GM19043 (cell line): ENCODE data around the gene DCAF6.

Experiments used
- ATAC-seq: cut with Tn5 transposase; IDR thresholded peaks from one replicate; pipeline ENCODE4 v1.9.1; 2021; ENCODE audit warnings: low read depth; ENCODE audit not compliant: unreplicated experiment

Gene DCAF6

DNA sequence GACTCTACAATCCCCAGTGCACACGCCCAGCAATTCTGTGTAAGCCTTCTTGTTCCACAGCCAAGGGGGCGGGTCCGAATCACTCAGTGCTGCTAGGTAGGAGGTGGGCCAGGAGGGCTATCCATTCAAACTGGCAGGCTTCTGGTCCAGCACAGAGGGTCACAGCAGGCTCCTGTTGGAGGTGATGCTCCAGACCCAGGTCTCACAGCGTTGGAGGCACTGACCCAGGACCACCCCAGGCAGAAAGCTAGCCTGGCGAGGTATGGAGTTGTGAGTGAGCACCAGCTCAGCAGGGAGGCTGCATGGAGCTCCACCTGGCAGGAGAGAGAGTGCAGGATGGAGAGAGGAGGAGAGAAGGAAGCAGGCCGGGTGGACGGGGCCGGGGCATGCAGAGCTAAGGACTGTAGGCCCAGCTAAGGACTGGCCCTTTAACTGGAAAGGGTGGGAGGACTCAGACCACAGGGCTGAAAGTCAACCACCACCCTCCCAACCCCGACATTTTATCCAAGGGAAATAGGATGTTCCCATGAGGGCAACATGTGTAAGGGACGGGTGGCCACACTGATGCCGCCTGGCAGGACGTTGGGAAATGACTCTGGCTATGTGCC is 161.5 kb downstream of the DCAF6 start:
- ATAC-seq = no peak

DNA sequence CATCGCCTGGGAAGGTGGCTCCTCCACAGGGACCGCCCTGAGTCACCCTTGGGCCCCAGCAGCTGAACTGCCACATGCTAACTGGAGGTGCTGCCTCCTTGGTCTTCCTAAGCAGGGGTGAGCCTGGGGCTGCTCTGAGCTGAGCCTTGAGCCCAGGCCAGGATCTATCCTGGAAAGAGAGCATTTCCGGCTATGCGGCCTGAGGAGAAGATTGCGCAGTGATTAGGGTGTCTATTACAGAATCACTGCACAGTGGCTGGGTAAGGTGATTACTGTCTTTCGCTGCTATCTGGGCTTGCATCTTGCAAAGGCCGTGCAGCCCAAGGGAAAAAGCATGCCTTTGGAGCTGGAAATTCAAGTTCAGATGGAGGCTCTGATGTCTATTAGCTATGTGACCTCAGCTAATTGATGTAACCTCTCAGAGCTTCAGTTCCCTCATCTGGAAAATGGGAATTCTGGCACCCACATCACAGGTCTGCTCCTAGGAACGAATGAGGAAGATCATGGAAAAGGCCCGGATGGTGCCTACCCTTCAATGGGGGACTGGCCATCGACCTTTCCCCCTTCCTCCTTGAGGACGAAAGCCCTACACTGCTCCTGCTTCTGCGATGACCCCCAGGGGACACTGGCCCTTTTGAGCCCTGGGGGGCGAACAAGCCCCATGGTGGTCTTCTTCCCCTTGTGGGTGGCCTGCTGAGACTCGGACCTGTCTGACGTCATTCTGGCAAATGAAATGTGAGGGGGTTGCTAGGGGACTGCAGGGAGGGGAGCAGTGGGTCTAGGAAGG is 162.2 kb downstream of the DCAF6 start:
- no peak for ATAC-seq

DNA sequence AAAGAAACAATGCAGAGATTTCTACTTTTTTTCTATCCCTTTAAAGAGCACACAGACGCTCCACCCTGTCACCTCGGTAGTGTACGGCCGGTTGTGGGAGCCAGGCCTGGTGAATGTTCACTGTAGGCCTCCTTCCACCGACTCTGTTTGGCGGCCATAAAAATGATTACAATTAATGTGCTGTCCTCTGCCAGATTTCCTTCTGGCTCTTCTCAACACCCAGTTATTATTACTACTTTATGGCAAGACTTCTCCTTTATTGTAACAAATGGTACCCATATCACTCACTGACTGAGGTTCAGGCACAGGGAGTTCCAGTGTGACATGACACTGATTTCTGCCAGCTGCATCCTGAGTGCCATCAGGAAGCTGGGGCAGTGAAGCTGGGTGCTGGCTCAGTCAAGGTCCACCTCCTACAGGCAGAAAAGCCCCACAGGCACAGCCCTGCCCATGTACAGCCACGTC is 162.9 kb downstream of the DCAF6 start:
- ATAC-seq = no peak

DNA sequence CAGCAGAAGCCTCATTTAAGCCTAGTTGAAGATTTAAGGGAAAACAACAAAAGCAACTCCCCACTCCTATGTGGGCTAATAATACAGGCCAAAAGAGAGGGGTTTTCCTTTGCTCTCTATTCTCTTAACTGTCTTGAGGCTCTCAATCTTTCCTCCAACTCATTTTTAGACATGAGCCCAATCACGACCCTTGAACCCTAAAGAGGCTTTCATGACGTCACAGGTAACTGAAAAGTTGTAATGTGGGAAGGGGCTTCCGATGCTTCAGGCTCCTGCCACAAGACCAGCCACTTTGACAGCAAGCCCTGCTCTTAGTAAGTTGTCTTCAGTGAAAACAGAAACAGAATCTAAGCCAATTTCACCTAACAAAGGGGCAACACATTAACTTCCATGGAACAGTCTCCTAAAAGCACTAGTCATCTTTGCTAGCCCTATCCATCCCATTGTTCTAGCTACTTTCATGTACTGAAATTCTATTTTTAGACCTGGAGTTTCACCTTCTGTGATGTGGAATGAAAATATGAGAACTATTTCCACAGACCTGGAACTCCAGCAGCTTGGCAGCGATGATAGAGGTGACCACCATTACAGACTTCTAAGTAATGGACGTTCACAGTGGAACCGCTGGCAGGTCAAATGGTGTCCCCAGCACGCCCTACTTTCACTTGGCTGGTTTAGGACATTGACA is 164.0 kb downstream of the DCAF6 start:
- no peak for ATAC-seq

DNA sequence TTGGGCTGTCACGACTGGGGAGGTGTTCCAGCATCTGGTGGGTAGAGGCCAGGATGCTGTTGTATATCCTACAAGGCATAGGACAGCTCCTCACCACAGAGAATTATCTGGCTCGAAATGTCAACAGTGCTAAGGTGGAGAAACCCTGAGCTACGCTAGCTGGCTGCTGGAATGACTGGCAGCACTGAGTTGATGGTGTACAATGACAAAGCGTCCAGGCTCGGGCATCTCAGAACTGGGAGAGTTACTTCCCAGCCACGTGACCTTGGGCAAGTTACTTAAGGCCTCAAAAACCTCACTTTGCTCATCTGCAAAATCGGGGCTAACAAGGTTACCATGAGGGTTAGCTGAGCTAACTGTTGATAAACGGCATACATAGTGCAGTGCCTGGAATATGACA is 164.9 kb downstream of the DCAF6 start:
- no peak for ATAC-seq

DNA sequence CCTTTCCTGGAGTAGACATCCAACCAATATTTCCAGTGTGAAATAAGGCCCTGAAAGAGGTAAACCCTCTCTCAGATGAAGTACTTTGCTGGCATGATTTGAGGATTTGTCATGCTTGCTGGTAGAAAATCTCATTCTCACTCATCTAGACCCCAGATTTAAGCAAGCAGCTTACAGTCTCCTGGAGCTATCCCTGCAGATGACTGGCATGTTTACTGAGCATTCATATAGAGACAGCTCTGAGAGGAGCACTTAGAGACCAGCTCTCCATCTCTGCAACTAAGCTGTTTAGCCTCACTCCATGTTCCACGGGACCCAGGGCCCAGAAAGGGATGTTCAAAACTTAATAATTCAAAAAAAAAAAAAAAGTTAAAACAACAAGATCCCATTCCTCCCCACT is 166.0 kb downstream of the DCAF6 start:
- ATAC-seq = no peak

DNA sequence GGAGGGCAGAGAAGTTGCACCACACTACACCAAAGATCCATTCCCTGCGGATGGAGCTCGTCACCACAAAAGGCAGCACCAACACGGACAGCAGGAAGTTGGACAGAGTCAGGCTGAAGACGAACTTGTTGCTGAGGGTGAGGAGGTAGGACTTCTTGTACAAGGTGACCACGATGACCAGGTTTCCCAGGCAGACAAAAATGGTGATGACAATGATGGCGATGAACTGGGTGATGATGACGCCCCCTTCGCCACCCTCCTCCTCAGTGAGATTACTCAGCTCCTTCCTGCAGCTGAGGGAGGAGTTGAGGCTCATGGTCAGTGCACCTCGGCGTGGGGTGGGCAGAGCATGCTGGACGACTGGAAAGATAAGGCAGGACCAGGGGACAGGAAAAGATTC is 168.1 kb downstream of the DCAF6 start:
- ATAC-seq = no peak

DNA sequence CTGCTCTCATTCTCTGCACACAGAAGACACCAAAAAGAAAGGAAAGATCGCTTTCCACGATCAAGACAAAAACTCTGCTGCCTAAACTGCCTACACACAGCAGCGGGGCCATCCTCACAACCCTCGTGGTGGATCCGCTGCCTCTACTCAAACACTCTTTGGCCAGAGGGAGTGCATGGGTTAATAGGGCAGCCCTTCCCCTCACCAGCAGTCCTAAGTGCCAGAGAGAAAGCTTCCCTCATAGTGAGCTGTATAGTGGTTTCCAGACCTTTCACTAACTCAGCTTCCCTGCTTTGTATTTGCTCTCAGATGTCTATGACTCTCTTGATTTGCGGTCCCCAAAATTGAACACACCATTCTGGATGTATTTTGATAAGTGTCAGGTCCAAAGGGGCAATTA is 169.4 kb downstream of the DCAF6 start:
- ATAC-seq = no peak

DNA sequence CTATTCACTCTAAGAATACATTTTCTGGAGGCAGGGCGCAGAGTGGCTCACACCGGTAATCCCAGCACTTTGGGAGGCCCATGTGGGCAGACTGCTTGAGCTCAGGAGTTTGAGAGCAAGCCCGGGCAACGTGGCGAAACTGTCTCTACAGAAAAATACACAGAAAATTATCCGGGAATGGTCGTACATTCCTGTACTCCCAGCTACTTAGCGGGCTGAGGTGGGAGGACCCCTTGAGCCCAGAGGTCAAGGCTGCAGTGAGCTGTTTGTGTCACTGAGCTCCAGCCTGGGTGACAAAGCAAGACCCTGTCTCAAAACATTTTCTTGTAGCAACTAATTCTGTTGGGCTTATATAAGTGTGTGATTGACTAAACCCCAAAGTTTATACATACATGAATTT is 169.8 kb downstream of the DCAF6 start:
- ATAC-seq = no peak

DNA sequence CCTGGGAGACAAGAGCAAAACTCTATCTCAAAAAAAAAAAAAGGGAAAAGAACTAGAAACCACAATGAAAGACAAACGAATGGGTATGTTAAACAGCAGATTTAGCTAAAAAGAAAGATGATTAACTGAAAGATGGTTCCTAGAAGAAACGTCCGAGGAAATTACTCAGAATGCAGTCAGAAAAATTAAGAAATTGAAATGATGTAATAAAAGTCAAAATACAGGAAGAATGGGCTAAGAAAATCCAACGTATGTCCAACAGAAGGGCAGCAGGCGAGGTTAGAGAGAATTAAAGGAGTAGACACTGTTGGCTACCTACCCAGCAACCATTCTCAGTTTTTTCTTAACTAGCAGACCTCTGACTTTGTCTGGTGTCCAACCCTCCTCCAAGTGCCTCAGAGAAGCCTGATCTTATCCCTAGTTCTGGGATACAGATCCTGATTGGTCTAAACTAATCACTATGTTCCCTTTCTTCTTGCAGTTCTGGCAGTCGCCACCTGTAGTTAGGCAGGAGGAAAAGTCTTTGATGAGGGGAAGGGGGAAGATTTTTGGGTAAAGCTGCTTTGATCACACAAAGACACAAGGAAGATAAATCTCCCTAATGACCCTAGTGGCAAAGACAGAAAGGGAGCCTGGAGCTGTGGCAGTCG is 174.5 kb downstream of the DCAF6 start:
- ATAC-seq = no peak

DNA sequence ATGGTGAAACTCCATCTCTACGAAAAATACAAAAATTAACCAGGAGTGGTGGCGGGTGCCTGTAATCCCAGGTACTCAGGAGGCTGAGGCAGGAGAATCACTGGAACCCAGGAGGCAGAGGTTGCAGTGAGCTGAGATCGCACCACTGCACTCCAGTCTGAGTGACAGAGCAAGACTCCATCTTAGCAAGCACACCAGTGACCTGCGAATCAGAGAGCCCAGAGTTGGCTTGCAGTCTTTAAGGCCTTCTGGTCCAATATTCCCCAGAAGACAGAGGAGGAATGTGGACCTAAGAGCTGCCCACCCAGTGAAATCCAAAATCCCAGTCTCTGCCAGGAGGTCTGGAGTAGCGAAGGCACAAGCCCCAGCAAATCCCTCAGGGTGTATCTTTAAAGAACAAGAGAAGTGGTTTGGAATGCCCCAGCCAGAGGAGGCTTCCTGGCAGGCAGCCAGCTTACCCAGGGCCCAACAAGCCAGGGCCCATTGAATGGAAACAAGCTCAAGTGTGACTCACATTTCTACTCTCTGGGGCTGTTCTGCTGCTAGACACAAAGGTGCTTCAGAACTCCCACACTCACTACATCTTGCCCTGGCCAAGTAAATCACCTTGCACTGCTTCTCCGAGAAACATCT is 176.3 kb downstream of the DCAF6 start:
- ATAC-seq = no peak

DNA sequence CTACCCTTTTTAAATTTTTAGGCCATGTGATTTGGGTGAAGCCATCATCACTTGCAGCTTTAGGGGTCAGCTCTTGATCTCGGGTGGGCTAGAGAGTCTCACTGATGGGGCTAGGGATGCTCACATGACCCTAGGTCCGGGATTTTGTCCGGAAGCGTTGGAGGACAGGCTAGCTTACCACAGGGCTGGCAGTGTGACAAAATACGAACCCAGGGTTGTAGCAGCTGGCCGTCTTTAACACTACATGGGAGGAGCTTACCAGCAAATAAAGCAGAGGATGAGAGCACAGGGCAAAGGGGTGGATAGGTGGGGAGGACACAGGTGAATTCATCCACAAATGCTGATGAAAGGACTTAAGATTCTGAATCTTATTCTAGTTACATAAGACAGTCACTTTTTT is 178.4 kb downstream of the DCAF6 start:
- ATAC-seq = no peak

DNA sequence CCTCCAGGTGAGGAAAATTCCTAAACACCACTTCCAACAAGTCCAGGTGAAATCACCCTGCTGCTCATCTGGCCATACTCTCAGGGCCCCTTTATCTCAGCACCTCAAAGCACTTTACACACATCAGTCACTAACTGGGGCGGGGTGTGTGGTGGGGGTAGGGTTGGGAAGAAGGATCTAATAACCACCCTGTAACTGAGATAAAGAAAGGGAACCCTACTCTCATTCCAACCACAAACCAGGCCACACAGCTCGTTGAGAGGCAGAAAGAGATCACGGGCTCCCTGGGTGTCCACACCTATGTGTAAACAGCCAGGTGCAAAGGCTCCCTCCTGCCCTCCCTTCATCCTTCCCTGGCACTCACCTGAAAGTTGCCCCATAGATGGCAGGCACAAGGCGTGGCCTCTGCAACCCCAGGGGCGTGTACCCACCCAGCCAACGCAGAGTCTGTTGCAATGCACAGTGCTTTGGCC is 179.9 kb downstream of the DCAF6 start:
- ATAC-seq = no peak

DNA sequence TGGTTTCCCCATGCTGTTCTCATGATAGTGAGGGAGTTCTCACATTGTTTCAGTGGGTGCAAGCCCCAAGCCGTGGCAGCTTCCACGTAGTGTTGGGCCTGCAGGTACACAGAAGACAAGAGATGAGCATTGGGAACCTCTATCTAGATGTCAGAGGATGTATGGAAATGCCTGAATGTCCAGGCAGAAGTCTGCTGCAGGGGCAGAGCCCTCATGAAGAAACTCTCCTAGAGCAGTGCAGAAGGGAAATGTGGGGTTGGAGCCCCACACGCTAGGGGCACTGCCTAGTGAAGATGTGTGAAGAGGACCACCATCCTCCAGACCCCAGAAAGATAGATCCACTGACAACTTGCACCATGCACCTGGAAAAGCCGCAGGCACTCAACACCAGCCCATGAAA is 183.3 kb downstream of the DCAF6 start:
- no peak for ATAC-seq

DNA sequence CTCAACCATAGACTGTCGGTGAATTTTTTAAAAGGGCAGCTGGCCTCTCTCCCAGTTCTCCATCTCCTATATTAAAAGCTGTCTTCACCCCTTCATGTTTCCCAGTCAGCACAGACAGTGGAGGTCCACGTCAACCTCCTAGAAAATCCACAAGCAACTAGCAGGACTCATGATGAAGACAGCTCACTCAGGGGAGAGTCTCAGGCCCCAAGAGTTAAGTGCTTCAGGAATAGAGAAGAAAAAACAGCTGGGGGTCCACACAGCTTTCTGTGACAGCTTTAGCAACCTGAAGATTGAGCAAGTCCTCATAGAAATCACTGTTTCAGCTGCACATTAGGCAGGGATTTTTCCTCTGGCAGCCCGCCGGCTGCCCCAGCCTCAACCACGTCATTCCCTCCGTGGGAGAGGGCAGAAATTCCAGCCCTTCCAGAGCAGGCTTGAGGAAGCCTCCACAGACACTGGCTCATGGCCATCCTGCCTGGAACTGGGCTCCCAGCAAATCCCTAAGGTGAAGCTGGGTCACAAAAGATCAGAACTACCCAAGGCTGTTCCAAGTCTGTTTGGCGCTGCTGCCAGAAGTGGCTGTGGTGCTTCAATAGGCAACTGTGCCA is 185.0 kb downstream of the DCAF6 start:
- ATAC-seq = no peak

DNA sequence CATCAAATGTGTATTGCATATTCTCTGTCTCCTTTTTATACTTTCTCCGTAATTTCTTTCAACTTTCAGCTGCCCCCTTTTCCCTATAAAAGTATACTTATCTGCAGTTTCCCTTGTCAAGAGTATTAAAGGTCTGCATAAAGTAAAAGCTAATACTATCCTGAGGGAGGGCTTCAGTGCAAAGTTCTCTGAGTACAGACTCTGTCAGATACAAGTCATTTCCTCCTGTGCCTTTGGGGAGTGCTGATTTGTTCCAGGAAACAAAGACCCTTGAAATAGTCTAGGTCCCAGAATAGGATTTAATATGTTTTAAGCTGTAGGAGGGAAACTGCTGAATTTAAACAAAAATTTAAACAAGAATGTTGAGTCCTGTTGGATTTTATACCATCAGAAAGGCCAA is 188.6 kb downstream of the DCAF6 start:
- ATAC-seq = no peak
